ENCODE measurements around the gene RNF167.

RNF167 gene

DNA sequence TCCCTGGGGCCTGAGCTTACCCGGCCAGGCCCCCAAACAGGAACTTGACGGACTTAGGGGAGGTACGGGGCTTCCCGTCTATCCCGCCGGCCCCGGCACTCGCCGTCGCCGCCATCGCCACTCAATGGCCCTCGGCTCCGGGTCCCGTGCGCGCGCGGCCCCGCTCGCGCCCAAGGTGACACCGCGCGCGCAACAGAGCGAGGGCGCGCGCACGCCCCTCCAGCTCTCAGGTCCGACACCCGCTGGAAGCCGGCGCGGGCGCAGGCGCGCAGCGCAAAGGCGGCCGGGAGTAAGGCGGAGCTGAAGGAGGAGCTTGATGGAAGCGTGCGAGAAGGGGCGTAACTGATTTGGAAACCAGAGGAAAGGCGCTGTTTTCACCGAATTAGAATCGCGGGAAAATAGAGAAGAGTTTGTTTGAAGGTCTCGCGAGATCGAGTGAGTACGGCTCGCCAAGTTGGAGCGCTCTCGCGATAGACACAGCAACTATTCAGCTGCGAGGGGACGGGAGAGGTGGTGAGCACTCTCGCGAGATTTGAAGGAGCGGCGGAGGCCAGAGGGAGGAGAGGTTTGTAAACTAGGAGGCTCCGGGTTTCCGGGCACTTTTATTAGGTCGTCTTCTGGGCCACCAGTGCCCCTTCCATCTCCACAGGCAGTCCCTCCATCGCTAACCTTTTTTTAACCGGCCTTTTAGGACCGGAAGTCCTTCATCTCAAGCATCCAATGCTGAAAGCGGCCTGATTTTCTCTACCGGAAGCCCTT lies at the start of gene RNF167, which contains the start of gene SLC25A11:
RNF167 (plus strand) TSS at position 473 of the 759 bp plus-strand sequence. CDS start 642 bp downstream, outside the sequence.
SLC25A11 (minus strand) TSS at position 251 of the 759 bp plus-strand sequence; CDS start at position 115, 136 bp downstream.
- DNase-seq (ENCODE audit: low read depth in 2 of 2): peak; percentile 100
- H3K4me3 ChIP-seq (replicated peaks in 1 of 2; ENCODE audit: low read depth in 2 of 2, low read length in 2 of 2): peak within 1 kb of the TSS; percentile 87 to 97
- TF ChIP-seq, protein P1, sequence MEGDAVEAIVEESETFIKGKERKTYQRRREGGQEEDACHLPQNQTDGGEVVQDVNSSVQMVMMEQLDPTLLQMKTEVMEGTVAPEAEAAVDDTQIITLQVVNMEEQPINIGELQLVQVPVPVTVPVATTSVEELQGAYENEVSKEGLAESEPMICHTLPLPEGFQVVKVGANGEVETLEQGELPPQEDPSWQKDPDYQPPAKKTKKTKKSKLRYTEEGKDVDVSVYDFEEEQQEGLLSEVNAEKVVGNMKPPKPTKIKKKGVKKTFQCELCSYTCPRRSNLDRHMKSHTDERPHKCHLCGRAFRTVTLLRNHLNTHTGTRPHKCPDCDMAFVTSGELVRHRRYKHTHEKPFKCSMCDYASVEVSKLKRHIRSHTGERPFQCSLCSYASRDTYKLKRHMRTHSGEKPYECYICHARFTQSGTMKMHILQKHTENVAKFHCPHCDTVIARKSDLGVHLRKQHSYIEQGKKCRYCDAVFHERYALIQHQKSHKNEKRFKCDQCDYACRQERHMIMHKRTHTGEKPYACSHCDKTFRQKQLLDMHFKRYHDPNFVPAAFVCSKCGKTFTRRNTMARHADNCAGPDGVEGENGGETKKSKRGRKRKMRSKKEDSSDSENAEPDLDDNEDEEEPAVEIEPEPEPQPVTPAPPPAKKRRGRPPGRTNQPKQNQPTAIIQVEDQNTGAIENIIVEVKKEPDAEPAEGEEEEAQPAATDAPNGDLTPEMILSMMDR (IDR thresholded peaks at IDR 0.05; ENCODE audit: low read depth, low read length): no peak

DNA sequence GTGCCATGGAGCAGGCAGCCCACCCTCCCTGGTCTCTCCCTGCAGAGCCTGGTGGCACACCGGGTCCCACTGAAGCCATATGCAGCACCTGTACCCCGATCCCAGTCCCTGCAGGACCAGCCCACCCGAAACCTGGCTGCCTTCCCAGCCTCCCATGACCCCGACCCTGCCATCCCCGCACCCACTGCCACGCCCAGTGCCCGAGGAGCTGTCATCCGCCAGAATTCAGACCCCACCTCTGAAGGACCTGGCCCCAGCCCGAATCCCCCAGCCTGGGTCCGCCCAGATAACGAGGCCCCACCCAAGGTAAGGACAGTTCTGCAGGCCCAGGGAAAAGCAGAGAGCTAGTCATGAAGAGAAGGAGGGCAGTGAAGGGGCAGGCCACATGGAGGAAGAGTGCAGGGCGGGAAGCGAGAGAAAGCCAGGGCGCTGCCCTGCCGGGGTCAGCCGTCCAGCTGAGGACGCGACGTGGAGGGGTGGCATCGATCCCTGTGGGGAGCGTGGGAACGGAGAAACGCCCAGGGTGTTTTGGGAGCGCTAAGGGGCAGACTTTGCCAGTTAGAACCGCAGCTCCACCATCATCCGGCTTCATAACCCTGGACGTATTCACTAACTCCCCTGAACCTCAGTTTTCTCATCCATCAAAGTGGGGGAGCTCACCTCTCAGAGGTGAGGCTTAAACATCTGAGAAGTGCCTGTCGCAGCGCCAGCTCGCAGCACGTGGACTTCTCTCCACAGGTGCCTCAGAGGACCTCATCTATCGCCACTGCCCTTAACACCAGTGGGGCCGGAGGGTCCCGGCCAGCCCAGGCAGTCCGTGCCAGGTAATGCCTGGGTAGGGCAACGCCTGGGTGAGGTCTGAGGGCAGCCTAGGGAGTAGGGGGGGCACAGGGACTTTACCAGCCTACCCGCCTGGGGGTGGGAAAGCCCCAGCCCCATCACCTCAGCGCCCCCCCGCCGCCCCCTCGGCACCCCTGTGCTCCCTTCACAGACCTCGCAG lies 48.4 kb upstream of the RNF167 start:
- TF ChIP-seq, protein P1 (IDR thresholded peaks at IDR 0.05; ENCODE audit: low read depth, low read length): no peak
- H3K4me3 ChIP-seq (replicated peaks in 1 of 2; ENCODE audit: low read depth in 2 of 2, low read length in 2 of 2): no peak overlapping the region
- DNase-seq (ENCODE audit: low read depth in 2 of 2): no peak

DNA sequence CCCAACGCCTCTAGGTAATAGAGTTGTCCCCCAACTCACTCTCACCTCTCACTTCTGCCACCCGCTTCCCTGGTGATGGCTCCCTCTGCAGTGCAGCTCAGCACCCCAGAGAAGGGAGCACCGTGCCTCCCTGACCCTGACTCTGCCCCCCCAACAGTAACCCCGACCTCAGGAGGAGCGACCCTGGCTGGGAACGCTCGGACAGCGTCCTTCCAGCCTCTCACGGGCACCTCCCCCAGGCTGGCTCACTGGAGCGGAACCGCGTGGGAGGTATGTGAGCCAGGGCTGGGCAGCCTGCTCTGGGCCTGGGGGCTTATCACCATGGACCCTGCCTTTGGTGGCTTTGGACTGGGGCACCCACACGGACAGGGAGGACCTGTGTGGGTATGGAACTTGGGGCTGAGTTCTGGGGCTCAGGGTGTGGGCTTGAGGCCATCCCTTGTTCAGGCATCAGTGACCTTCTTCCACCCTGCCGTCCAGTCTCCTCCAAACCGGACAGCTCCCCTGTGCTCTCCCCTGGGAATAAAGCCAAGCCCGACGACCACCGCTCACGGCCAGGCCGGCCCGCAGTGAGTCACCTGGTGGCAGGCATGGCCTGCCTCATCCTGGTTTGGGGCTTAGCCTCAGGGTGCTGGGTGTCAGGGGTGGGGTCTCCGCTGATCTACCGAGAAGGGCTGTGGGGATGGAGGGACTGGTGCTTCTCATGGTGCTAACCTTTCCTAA lies 47.4 kb upstream of the RNF167 start:
- TF ChIP-seq, protein P1 (IDR thresholded peaks at IDR 0.05; ENCODE audit: low read depth, low read length): no peak
- no peak overlapping the region for H3K4me3 ChIP-seq (replicated peaks in 1 of 2; ENCODE audit: low read depth in 2 of 2, low read length in 2 of 2)

DNA sequence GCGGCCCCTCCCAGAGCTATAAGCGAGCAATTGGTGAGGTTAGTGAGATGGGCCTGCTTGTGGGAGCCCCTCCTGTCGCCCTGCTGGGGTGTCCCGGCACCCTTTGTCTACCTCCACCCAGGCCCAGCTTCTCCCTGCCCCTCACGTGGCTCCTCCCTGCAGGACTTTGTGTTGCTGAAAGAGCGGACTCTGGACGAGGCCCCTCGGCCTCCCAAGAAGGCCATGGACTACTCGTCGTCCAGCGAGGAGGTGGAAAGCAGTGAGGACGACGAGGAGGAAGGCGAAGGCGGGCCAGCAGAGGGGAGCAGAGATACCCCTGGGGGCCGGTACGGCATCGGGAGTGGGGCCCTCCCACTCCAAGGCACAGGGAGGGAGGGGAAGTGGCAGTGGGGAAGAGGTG lies 46.8 kb upstream of the RNF167 start:
- no peak for DNase-seq (ENCODE audit: low read depth in 2 of 2)
- TF ChIP-seq, protein P1 (IDR thresholded peaks at IDR 0.05; ENCODE audit: low read depth, low read length): no peak
- H3K4me3 ChIP-seq (replicated peaks in 1 of 2; ENCODE audit: low read depth in 2 of 2, low read length in 2 of 2): no peak overlapping the region

More for the DNA sequence above, 47.4 kb upstream of the RNF167 start:
- no peak for DNase-seq (ENCODE audit: low read depth in 2 of 2)

DNA sequence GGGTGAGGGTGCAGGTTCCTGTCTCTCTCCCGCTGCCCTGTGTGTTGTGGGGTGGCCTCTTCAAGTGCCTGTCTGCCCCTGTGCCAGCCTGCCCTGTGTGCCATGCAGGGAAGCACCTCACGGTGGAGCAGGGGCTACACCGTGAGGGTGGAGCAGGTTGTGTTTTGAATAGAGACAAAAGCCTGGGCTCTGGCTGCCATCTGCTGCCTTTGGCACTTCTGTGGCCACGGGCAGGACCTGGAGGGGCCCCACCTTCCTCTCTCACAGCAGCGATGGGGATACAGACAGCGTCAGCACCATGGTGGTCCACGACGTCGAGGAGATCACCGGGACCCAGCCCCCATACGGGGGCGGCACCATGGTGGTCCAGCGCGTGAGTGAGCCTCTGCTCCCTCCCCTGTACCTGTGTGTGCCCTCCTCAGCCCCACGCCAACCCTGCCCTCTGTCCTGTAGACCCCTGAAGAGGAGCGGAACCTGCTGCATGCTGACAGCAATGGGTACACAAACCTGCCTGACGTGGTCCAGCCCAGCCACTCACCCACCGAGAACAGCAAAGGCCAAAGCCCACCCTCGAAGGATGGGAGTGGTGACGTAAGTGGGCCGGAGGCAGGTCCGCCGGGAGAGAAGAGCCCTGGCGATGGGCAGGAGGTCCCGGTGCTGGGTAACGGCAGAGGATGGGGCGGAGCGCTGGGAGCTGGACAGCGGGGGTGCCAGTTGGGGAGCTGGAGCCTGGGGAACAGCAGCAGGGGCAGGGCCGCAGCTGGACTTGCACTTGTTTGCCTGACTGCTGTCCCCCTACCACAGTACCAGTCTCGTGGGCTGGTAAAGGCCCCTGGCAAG lies 46.1 kb upstream of the RNF167 start:
- no peak for DNase-seq (ENCODE audit: low read depth in 2 of 2)
- no peak overlapping the region for H3K4me3 ChIP-seq (replicated peaks in 1 of 2; ENCODE audit: low read depth in 2 of 2, low read length in 2 of 2)
- TF ChIP-seq, protein P1 (IDR thresholded peaks at IDR 0.05; ENCODE audit: low read depth, low read length): no peak
